RWPE1 (cell line): ENCODE measurements around the gene IL15.
"Not testable (repeated sequence)": the region's sequence is repeated elsewhere in the genome, so short reads cannot be mapped to it uniquely, and the experiment has no call there.

Source experiments
- CTCF ChIA-PET: fragments of 350-600 bp; sonication (Branson Sonifier 250); formaldehyde crosslinking; extraction: SDS; loops from one replicate; lab custom pipeline; 2021; lab: Yijun Ruan, JAX
- POLR2A ChIA-PET: fragments of 400-600 bp; formaldehyde crosslinking; extraction: SDS; loops from one replicate; lab custom pipeline; 2020; ENCODE audit warnings: antibody characterized with exemption; ENCODE audit not compliant: low non-redundant PET; lab: Yijun Ruan, JAX
- DNase-seq: peaks from one replicate; pipeline ENCODE4 v3.0.0; 2012; ENCODE audit warnings: low spot score
- H3K27ac ChIP-seq: fragments of 450-650 bp; 2 replicates; pipeline ENCODE4 v1.5.1; 2017
- CTCF ChIP-seq: fragments of 450-650 bp; conservative IDR thresholded peaks from 2 replicates; pipeline ENCODE4 v1.5.1; 2017; ENCODE audit warnings: low read depth, mild to moderate bottlenecking

IL15 gene

GRCh38 chr4:141610365-141610764, 26.0 kb upstream of the IL15 start:
- CTCF ChIA-PET: no interaction called here
- no peak overlapping the region for H3K27ac ChIP-seq
- no peak for DNase-seq
- no peak for TF ChIP-seq CTCF
- POLR2A ChIA-PET: no interaction called here

GRCh38 chr4:141614878-141615586, 21.4 kb upstream of the IL15 start:
- no peak for DNase-seq
- CTCF ChIA-PET: interaction anchor here (0.6 kb wide), 1 partner anchor 138 kb away, joined by 5 read pairs; no protein-coding TSS in a partner anchor
- no peak for TF ChIP-seq CTCF
- no peak overlapping the region for H3K27ac ChIP-seq
- POLR2A ChIA-PET: no interaction called here

- CTCF ChIA-PET: interaction anchor here (0.7 kb wide), 1 partner anchor 51 kb away, joined by 3 read pairs; no protein-coding TSS in a partner anchor
- H3K27ac ChIP-seq, DNase-seq, POLR2A ChIA-PET: not testable (repeated sequence)
Observed at GRCh38 chr4:141615587-141615918, 20.8 kb upstream of the IL15 start.

- no peak for DNase-seq
- ChIA-PET CTCF (interaction anchor here (0.7 kb wide), 1 partner anchor 1699 kb away, joined by 3 read pairs; no protein-coding TSS in a partner anchor), POLR2A (no interaction called here)
- no peak overlapping the region for H3K27ac ChIP-seq
- no peak for TF ChIP-seq CTCF
Observed at GRCh38 chr4:141620715-141621114, 15.7 kb upstream of the IL15 start.

GRCh38 chr4:141625023-141625422, 11.4 kb upstream of the IL15 start:
- ChIA-PET POLR2A (no interaction called here), CTCF (no interaction called here)
- no peak for DNase-seq
- H3K27ac ChIP-seq: no peak overlapping the region
- TF ChIP-seq CTCF: no peak

GRCh38 chr4:141630854-141631253, 5.5 kb upstream of the IL15 start:
- POLR2A ChIA-PET: no interaction called here
- CTCF ChIA-PET: no interaction called here
- DNase-seq: no peak
- TF ChIP-seq CTCF: no peak
- no peak overlapping the region for H3K27ac ChIP-seq

- TF ChIP-seq CTCF: no peak
- DNase-seq: no peak
- POLR2A ChIA-PET: no interaction called here
- H3K27ac ChIP-seq: peak overlapping the region; percentile 73; the same call in 1 of the 2 replicates
- CTCF ChIA-PET: interaction anchor here (0.6 kb wide), 1 partner anchor 303 kb away, joined by 3 read pairs; no protein-coding TSS in a partner anchor
Observed at GRCh38 chr4:141635736-141636081, 674 bp upstream of the IL15 start.
